ENCODE data around the gene ZNF775.

ZNF775 gene

DNA sequence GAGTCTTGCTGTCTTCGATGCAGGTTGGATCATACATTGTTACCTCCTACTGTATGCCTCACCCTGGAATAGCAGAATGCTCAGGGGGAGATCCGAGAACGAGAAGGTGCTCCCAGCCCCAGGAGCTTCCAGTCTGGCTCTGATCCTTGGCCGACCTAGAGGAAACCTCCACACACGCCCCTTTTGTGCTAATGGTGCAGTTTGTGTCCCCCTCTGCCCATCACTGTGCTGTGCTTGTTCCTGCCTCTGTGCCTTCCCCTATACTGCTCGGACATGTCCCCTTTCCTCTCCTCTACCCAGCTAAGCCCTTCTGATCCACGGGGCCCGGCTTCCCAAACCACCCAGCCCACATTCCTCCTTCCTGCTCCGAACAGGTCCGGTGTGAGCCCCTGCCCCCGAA lies 32.5 kb downstream of the ZNF775 start:
- H3K36me3 ChIP-seq: peaks cover 15% of the 10 kb centered on the region
- DNase-seq: no peak

DNA sequence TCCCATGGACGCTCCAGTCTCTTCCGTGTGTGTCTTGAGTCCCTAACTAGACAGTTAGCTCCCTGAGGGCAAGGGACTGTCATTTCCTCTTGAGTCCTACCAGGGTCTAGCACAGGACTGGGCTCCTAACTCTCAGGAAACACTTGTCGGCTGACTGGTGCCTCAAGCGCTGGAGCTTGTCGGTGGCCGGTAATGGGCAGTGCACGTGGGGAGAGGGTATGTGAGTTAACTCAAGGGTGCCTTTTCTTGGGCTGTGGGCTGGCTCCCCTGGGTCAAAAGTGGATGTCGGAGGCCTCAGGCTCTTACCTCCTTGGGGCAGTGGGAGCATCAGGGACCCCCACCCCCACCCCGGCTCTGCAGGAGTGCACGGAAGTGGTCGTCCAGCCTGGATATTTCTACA lies 32.9 kb downstream of the ZNF775 start:
- TF ChIP-seq, protein P1, sequence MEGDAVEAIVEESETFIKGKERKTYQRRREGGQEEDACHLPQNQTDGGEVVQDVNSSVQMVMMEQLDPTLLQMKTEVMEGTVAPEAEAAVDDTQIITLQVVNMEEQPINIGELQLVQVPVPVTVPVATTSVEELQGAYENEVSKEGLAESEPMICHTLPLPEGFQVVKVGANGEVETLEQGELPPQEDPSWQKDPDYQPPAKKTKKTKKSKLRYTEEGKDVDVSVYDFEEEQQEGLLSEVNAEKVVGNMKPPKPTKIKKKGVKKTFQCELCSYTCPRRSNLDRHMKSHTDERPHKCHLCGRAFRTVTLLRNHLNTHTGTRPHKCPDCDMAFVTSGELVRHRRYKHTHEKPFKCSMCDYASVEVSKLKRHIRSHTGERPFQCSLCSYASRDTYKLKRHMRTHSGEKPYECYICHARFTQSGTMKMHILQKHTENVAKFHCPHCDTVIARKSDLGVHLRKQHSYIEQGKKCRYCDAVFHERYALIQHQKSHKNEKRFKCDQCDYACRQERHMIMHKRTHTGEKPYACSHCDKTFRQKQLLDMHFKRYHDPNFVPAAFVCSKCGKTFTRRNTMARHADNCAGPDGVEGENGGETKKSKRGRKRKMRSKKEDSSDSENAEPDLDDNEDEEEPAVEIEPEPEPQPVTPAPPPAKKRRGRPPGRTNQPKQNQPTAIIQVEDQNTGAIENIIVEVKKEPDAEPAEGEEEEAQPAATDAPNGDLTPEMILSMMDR (IDR thresholded peaks at IDR 0.05; ENCODE audit: low read depth, low read length): no peak
- Histone ChIP-seq H3K4me3 (ENCODE audit: low read depth, low read length) (no peak overlapping the region), H3K27me3 (ENCODE audit: insufficient read depth, low read depth, severe bottlenecking) (no peaks in the 10 kb centered on the region), H3K36me3 (peaks cover 15% of the 10 kb centered on the region), H3K27ac (no peak overlapping the region), H3K9me3 (ENCODE audit: severe bottlenecking) (no peaks in the 10 kb centered on the region)
- DNase-seq: no peak

More for the DNA sequence above, 32.5 kb downstream of the ZNF775 start:
- Histone ChIP-seq H3K9me3 (ENCODE audit: severe bottlenecking) (no peaks in the 10 kb centered on the region), H3K4me3 (ENCODE audit: low read depth, low read length) (no peak overlapping the region), H3K27me3 (ENCODE audit: insufficient read depth, low read depth, severe bottlenecking) (no peaks in the 10 kb centered on the region), H3K27ac (no peak overlapping the region)
- TF ChIP-seq, protein P1 (IDR thresholded peaks at IDR 0.05; ENCODE audit: low read depth, low read length): no peak

DNA sequence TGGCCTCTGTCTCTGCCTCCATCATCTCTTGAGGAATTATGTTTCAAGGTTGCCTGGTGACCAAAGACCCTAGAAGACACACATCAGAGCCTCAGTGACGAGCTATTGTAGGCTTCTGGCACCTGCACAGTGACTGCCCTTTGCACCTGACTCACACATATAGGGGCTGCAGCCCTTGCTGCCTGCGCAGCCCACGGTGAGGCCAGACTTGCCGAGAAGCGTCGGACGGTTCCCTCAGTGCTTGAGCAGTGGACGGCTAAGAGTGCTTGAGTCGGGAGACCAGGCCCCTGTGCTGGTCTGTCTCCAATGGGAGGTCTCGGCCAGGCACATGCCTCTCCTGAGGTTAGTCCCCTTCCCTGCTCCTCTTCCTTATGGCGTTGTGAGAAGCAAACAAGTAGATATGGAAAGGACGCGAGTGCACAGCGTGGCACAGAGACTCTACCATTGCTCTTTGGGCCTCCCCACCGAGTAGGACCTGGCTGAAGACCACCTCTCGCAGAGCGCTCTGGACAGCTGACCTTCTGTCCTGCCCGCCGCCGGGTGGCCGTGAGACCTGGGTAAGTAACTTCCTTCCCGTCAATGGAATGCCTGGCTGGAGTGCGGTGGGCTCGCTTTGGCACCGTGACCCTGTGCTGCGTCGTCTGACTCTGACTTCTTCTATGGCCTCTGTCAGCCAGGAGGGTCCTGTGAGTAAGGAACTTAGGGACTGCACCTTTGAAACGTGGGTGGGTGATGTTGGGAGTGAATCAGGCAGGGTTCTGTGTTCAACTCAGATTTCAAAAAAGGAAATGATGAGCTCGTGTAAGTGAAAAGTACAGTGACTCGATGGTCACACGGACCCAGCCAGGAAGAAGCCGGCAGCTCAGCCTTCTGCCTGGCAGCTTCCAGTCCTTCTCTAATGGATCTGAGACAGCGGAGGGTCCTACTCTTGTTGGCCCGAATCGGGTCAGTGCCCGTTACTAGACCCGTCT lies 33.7 kb downstream of the ZNF775 start:
- H3K4me3 ChIP-seq (ENCODE audit: low read depth, low read length): no peak overlapping the region
- DNase-seq: no peak
- H3K36me3 ChIP-seq: peaks cover 15% of the 10 kb centered on the region
- TF ChIP-seq, protein P1 (IDR thresholded peaks at IDR 0.05; ENCODE audit: low read depth, low read length): no peak
- H3K27ac ChIP-seq: no peak overlapping the region
- no peaks in the 10 kb centered on the region for H3K9me3 ChIP-seq (ENCODE audit: severe bottlenecking)
- H3K27me3 ChIP-seq (ENCODE audit: insufficient read depth, low read depth, severe bottlenecking): no peaks in the 10 kb centered on the region

DNA sequence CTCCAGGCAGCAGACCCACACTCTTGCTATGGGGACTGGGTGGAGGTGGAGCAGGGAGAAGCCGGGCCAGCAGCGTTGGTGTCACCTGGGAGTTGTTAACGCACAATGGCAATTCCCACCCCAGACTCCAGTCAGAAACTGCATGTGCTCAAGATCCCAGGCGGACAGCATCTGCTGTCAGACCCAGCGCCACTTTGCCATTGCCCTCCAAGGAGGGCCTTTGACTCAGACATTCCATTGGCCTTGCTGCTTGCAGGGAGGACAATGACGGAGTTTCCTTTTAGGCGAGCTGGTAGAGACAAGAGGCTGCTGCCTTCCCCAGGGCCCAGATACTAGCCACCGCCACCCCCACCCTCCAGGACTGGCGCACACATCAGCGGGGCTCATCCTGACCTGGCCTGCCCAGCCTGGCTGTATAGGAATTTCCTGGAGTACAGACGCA lies 34.5 kb downstream of the ZNF775 start:
- TF ChIP-seq, protein P1 (IDR thresholded peaks at IDR 0.05; ENCODE audit: low read depth, low read length): no peak
- no peaks in the 10 kb centered on the region for H3K9me3 ChIP-seq (ENCODE audit: severe bottlenecking)
- H3K4me3 ChIP-seq (ENCODE audit: low read depth, low read length): no peak overlapping the region
- DNase-seq: no peak
- H3K27ac ChIP-seq: no peak overlapping the region
- H3K36me3 ChIP-seq: peaks cover 14% of the 10 kb centered on the region
- H3K27me3 ChIP-seq (ENCODE audit: insufficient read depth, low read depth, severe bottlenecking): no peaks in the 10 kb centered on the region

DNA sequence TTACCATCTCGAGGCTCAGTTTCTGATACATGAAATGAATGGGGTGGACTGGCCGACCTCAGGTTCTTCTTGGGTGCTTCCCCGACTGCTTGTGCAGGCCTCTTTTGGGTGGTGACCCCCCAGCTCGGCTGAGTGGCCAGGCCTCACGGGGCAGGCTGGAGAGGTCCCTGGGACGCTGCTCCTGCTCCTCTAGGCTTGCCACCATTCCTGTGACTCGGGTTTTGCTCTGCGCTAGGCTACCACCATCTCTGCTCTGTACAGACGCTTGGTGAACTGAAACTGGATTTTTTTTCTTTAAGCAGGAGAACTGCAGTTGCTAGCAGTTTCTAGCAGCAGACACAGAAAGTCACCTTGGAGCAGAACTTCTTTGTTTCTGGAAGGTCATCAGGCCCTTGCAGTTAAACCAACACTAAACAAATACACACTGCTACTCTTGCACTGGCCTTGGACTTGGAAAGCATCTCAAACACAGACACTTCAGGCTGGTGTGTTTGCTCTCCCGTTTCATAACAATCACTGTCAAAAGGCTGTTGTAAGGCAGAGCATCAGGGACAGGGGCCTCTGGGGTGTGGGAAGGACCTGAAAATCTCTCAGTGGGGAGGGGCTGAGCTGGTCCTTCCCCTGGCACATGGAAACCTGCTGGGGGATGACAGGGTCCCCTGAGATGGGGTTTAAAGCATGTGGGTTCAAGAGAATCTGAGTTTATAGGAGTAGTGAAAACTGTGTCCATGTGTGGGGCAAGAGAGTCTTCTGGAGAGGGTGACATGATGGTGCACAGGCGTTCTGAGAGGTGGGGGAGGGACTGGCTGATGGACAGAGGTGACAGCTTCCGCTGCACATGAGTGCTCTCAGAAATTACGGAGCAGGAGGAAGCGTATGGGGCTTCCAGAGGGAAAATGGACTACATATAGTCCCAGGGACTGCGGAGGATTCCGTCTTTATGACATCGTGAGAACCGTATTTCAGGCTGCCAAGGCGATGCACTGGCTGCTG lies 36.3 kb downstream of the ZNF775 start:
- TF ChIP-seq, protein P1 (IDR thresholded peaks at IDR 0.05; ENCODE audit: low read depth, low read length): no peak
- Histone ChIP-seq H3K9me3 (ENCODE audit: severe bottlenecking) (no peaks in the 10 kb centered on the region), H3K27ac (no peak overlapping the region), H3K36me3 (peaks cover 6% of the 10 kb centered on the region), H3K4me3 (ENCODE audit: low read depth, low read length) (no peak overlapping the region), H3K27me3 (ENCODE audit: insufficient read depth, low read depth, severe bottlenecking) (no peaks in the 10 kb centered on the region)
- DNase-seq: no peak

Measured in WERI-Rb-1 (cell line).